ENCODE measurements around the gene CD300H.

- TF ChIP-seq ZFP30 (CRISPR knock-in tag; IDR thresholded peaks at IDR 0.05): no peak
- no peak for TF ChIP-seq POU6F1 (CRISPR knock-in tag; IDR thresholded peaks at IDR 0.05; ENCODE audit: borderline replicate concordance, low read depth)
- TF ChIP-seq ZNF565 (CRISPR knock-in tag; conservative IDR thresholded peaks at IDR 0.05; ENCODE audit: low read depth): no peak
- TF ChIP-seq, protein P1, sequence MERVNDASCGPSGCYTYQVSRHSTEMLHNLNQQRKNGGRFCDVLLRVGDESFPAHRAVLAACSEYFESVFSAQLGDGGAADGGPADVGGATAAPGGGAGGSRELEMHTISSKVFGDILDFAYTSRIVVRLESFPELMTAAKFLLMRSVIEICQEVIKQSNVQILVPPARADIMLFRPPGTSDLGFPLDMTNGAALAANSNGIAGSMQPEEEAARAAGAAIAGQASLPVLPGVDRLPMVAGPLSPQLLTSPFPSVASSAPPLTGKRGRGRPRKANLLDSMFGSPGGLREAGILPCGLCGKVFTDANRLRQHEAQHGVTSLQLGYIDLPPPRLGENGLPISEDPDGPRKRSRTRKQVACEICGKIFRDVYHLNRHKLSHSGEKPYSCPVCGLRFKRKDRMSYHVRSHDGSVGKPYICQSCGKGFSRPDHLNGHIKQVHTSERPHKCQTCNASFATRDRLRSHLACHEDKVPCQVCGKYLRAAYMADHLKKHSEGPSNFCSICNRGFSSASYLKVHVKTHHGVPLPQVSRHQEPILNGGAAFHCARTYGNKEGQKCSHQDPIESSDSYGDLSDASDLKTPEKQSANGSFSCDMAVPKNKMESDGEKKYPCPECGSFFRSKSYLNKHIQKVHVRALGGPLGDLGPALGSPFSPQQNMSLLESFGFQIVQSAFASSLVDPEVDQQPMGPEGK (CRISPR knock-in tag; IDR thresholded peaks at IDR 0.05; ENCODE audit: borderline replicate concordance): no peak
- TF ChIP-seq TSHZ2 (CRISPR knock-in tag; IDR thresholded peaks at IDR 0.05): no peak
- no peak for TF ChIP-seq CSRNP3 (CRISPR knock-in tag; IDR thresholded peaks at IDR 0.05)
- TF ChIP-seq ZFP3 (CRISPR knock-in tag; IDR thresholded peaks at IDR 0.05): no peak
- no peak for TF ChIP-seq TCF4 (CRISPR knock-in tag; IDR thresholded peaks at IDR 0.05; ENCODE audit: borderline replicate concordance)
- TF ChIP-seq ARNTL (CRISPR knock-in tag; IDR thresholded peaks at IDR 0.05; ENCODE audit: borderline replicate concordance, low read depth): no peak
- no peak for TF ChIP-seq OSR1 (CRISPR knock-in tag; IDR thresholded peaks at IDR 0.05)
- TF ChIP-seq, protein P2, sequence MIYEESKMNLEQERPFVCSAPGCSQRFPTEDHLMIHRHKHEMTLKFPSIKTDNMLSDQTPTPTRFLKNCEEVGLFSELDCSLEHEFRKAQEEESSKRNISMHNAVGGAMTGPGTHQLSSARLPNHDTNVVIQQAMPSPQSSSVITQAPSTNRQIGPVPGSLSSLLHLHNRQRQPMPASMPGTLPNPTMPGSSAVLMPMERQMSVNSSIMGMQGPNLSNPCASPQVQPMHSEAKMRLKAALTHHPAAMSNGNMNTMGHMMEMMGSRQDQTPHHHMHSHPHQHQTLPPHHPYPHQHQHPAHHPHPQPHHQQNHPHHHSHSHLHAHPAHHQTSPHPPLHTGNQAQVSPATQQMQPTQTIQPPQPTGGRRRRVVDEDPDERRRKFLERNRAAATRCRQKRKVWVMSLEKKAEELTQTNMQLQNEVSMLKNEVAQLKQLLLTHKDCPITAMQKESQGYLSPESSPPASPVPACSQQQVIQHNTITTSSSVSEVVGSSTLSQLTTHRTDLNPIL (CRISPR knock-in tag; IDR thresholded peaks at IDR 0.05; ENCODE audit: low read depth): no peak
- TF ChIP-seq GLIS3 (CRISPR knock-in tag; IDR thresholded peaks at IDR 0.05): no peak
Observed at GRCh38 chr17:74608511-74608910, 41.2 kb upstream of the CD300H start.
